GM23338 (cell line): ENCODE measurements around the gene ENTHD1. TPM values are rescaled to one million over a fixed set of nuclear protein-coding genes. Genes with fewer than 3 reads are reported as not detected.

Source experiments
- ATAC-seq: fragments of 200-7000 bp; cut with Tn5 transposase; 3 replicates; pipeline ENCODE4 v1.9.1; 2020
- DNase-seq: peaks from one replicate; pipeline ENCODE4 v3.0.0-alpha.2; 2015; ENCODE audit warnings: low spot score
- H2AFZ ChIP-seq: fragments of 200-600 bp; sonication (generic); 2 replicates; pipeline ENCODE4 v1.8.0; 2016; ENCODE audit warnings: antibody characterized with exemption, mild to moderate bottlenecking, moderate library complexity
- H3F3A ChIP-seq: fragments of 200-600 bp; sonication (generic); replicated peaks from 2 replicates; pipeline ENCODE4 v1.8.0; 2017; ENCODE audit warnings: antibody characterized with exemption, mixed run types, low read depth
- H3K27ac ChIP-seq: fragments of 200-600 bp; sonication (generic); 2 replicates; pipeline ENCODE4 v1.6.1; 2016; ENCODE audit warnings: low read depth
- H3K27me3 ChIP-seq: fragments of 200-600 bp; sonication (generic); 2 replicates; pipeline ENCODE4 v1.8.0; 2016; ENCODE audit warnings: mild to moderate bottlenecking, mixed run types, moderate library complexity; ENCODE audit not compliant: insufficient read depth
- H3K36me3 ChIP-seq: fragments of 200-600 bp; sonication (generic); 2 replicates; pipeline ENCODE4 v1.8.0; 2016; ENCODE audit warnings: mild to moderate bottlenecking; ENCODE audit not compliant: insufficient read depth
- H3K4me1 ChIP-seq: fragments of 200-600 bp; sonication (generic); 2 replicates; pipeline ENCODE4 v1.8.0; 2016; ENCODE audit warnings: mild to moderate bottlenecking, moderate library complexity; ENCODE audit not compliant: insufficient read depth
- H3K4me2 ChIP-seq: fragments of 200-600 bp; sonication (generic); 2 replicates; pipeline ENCODE4 v1.7.1; 2017; ENCODE audit warnings: mixed run types
- H3K4me3 ChIP-seq: fragments of 200-600 bp; sonication (generic); 2 replicates; pipeline ENCODE4 v1.6.1; 2016; ENCODE audit warnings: mixed run types
- H3K79me2 ChIP-seq: fragments of 200-600 bp; sonication (generic); replicated peaks from 2 replicates; pipeline ENCODE4 v1.8.0; 2017; ENCODE audit warnings: mild to moderate bottlenecking; ENCODE audit not compliant: insufficient read depth
- H3K9me2 ChIP-seq: fragments of 200-600 bp; sonication (generic); 2 replicates; pipeline ENCODE4 v1.8.0; 2017; ENCODE audit not compliant: insufficient read depth
- H4K20me1 ChIP-seq: fragments of 200-600 bp; sonication (generic); replicated peaks from 2 replicates; pipeline ENCODE4 v1.8.0; 2017; ENCODE audit warnings: mild to moderate bottlenecking; ENCODE audit not compliant: insufficient read depth
- H3K27ac Mint-ChIP-seq: 2 replicates; pipeline ENCODE4 v1.8.0; 2020; ENCODE audit warnings: inconsistent platforms, mild to moderate bottlenecking, moderate library complexity, mixed read lengths
- H3K27me3 Mint-ChIP-seq: 3 replicates; pipeline ENCODE4 v1.8.0; 2022; ENCODE audit warnings: low read depth, mild to moderate bottlenecking, moderate library complexity, mixed read lengths, inconsistent platforms; ENCODE audit not compliant: insufficient read depth, poor library complexity
- H3K36me3 Mint-ChIP-seq: 3 replicates; pipeline ENCODE4 v1.8.0; 2021; ENCODE audit warnings: low read depth, mild to moderate bottlenecking, inconsistent platforms, moderate library complexity, mixed read lengths
- H3K4me1 Mint-ChIP-seq: 3 replicates; pipeline ENCODE4 v1.8.0; 2020; ENCODE audit warnings: mild to moderate bottlenecking, inconsistent platforms, mixed read lengths
- H3K4me3 Mint-ChIP-seq: 3 replicates; pipeline ENCODE4 v1.8.0; 2021; ENCODE audit warnings: moderate library complexity, mild to moderate bottlenecking, inconsistent platforms, mixed read lengths
- H3K9me3 Mint-ChIP-seq: 3 replicates; pipeline ENCODE4 v1.8.0; 2020; ENCODE audit warnings: moderate library complexity, mild to moderate bottlenecking, inconsistent platforms, mixed read lengths
- CREB1 ChIP-seq: fragments of 250-450 bp; sonication (Bioruptor Pico); IDR thresholded peaks from 2 replicates; pipeline ENCODE4 v1.5.0; 2020; ENCODE audit warnings: low read depth, mild to moderate bottlenecking, moderate library complexity
- CTCF ChIP-seq, 2 experiments: fragments of 200-600 bp in 1 of 2; sonication (generic) in 1 of 2; conservative IDR thresholded peaks; 2 replicates each; pipeline versions ENCODE4 v1.5.1 to v1.6.1; 2016 to 2017; ENCODE audit warnings: antibody characterized with exemption in 2 of 2, low read depth in 2 of 2, mild to moderate bottlenecking in 2 of 2, moderate library complexity in 1 of 2
- ETS1 ChIP-seq: IDR thresholded peaks from 2 replicates; pipeline ENCODE4 v1.6.1; 2016; ENCODE audit warnings: antibody characterized with exemption
- EZH2 ChIP-seq: fragments of 200-600 bp; sonication (generic); IDR thresholded peaks from one replicate; pipeline ENCODE4 v1.8.0; 2017; ENCODE audit warnings: antibody characterized with exemption, mild to moderate bottlenecking, low read depth; ENCODE audit not compliant: unreplicated experiment
- EZH2phosphoT487 ChIP-seq: fragments of 200-600 bp; sonication (generic); IDR thresholded peaks from one replicate; pipeline ENCODE4 v1.8.1; 2018; ENCODE audit warnings: antibody characterized with exemption; ENCODE audit not compliant: unreplicated experiment
- JUNB ChIP-seq: IDR thresholded peaks from one replicate; pipeline ENCODE4 v1.6.1; 2016; ENCODE audit warnings: antibody characterized with exemption; ENCODE audit not compliant: unreplicated experiment
- NANOG ChIP-seq: IDR thresholded peaks from 2 replicates; pipeline ENCODE4 v1.6.1; 2016; ENCODE audit warnings: antibody characterized with exemption, borderline replicate concordance
- POLR2AphosphoS5 ChIP-seq: IDR thresholded peaks from 2 replicates; pipeline ENCODE4 v1.6.1; 2016; ENCODE audit warnings: antibody characterized with exemption, low read depth
- REST ChIP-seq: IDR thresholded peaks from one replicate; pipeline ENCODE4 v1.6.1; 2018; ENCODE audit warnings: antibody characterized with exemption; ENCODE audit not compliant: unreplicated experiment
- STAT1 ChIP-seq: IDR thresholded peaks from one replicate; pipeline ENCODE4 v1.6.1; 2016; ENCODE audit warnings: antibody characterized with exemption; ENCODE audit not compliant: unreplicated experiment
- ZNF114 ChIP-seq: fragments of 250-450 bp; sonication (Bioruptor Pico); IDR thresholded peaks from 2 replicates; pipeline ENCODE4 v1.5.0; 2020; ENCODE audit warnings: mild to moderate bottlenecking, moderate library complexity
- ZNF331 ChIP-seq: fragments of 250-450 bp; sonication (Bioruptor Pico); IDR thresholded peaks from 2 replicates; pipeline ENCODE4 v1.5.0; 2020; ENCODE audit warnings: low read depth, mild to moderate bottlenecking, moderate library complexity
- ZNF462 ChIP-seq: fragments of 250-450 bp; sonication (Bioruptor Pico); IDR thresholded peaks from 2 replicates; pipeline ENCODE4 v1.5.0; 2020; ENCODE audit warnings: mild to moderate bottlenecking, moderate library complexity
- polyA plus RNA-seq: library from polyadenylated mRNA; unstranded; fragments of >200 nt; fragmentation: Nextera tagmentation; extraction: Ambion mirVana; gene quantifications from 2 replicates; pipeline ENCODE4 v1.2.1, GENCODE V29; 2016
- total RNA-seq: library from RNA; depleted of rRNA; stranded (reverse); fragments of >200 nt; shearing (Covaris generic); gene quantifications from 2 replicates; pipeline ENCODE4 v1.2.3, GENCODE V29; 2014

The ENTHD1 gene
- total and polyA plus RNA-seq, 2 experiments from 2014 or later, result not detected

- H3K27me3 Mint-ChIP-seq, result peaks cover 2% of the 10 kb centered on the region
- Histone ChIP-seq H2AFZ (no peak overlapping the region), H3K79me2 (no peaks in the 10 kb centered on the region), H3K4me3 (no peak overlapping the region), H3K4me1 (no peaks in the 10 kb centered on the region), H3F3A (no peaks in the 10 kb centered on the region), H3K27me3 (no peaks in the 10 kb centered on the region), H3K9me2 (peaks cover 4% of the 10 kb centered on the region; the same call in 1 of the 2 replicates), H4K20me1 (no peaks in the 10 kb centered on the region), H3K4me2 (no peak overlapping the region), H3K36me3 (no peaks in the 10 kb centered on the region), H3K27ac (no peak overlapping the region)
- H3K9me3 Mint-ChIP-seq, result peaks cover 15% of the 10 kb centered on the region; the same call in 2 of the 3 replicates
- no peak overlapping the region for H3K4me3 Mint-ChIP-seq
- no peak overlapping the region for H3K27ac Mint-ChIP-seq
- no peak for TF ChIP-seq ETS1
- no peak for TF ChIP-seq EZH2
- no peak for TF ChIP-seq POLR2AphosphoS5
- no peak for TF ChIP-seq ZNF462 (CRISPR knock-in tag)
- TF ChIP-seq NANOG, result no peak
- no peak for TF ChIP-seq JUNB
- TF ChIP-seq CREB1, result no peak
- no peak for TF ChIP-seq ZNF114 (CRISPR knock-in tag)
- TF ChIP-seq CTCF (conservative IDR thresholded peaks at IDR 0.05; ENCODE audit: low read depth in 2 of 2), result no peak
- TF ChIP-seq EZH2phosphoT487, result no peak
- TF ChIP-seq ZNF331 (CRISPR knock-in tag), result no peak
- no peak for TF ChIP-seq REST
- TF ChIP-seq STAT1, result no peak
- no peaks in the 10 kb centered on the region; the same call in 2 of the 3 replicates for H3K36me3 Mint-ChIP-seq
- DNase-seq (no peak), ATAC-seq (no peak)
- H3K4me1 Mint-ChIP-seq, result no peaks in the 10 kb centered on the region
These were observed 92.6 kb downstream of the ENTHD1 start for GRCh38 chr22:39800790-39801520.
